ENCODE measurements around the gene UNC5C.
"Not testable (repeated sequence)": the region's sequence is repeated elsewhere in the genome, so short reads cannot be mapped to it uniquely, and the experiment has no call there.

The UNC5C gene

GRCh38 chr4:95161781-95162469, 386.8 kb downstream of the UNC5C start:
- no peak for DNase-seq

DNA sequence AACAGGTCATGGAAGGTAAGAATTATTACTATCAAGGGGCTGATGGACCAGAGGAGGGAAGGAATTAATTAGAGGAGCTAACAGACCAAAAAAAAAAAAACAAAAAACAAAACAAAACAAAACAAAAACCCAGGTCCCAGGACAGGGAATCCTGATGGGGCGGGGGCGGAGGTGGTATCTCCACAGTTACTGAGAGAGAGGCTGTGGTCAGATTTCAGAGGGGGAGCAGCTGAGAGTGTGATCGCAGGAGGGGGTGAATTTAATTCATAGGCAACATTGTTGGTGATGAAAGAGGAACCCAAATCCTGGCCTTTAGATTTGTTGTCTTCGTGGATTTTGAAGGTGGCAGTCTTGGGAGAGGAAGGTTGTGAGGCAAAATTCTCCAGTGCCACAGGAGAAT, 389.4 kb downstream of the UNC5C start:
- DNase-seq, result no peak

DNA sequence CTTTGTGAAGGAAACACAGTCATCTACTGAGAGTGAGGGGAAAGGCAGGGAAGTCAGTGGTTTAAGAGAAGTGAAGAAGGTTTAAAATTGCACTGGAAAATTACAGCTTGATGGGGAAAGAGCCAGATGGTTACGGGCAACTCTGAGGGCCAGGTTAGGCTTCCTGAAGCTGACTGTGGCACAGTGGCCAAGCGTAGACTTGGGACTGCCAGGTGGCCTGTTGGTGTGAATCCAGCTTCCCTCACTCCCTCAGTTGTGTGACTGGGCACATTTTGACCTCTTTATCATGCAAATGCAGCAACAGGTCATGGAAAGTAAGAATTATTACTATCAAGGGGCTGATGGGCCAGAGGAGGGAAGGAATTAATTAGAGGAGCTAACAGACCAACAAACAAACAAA, 390.1 kb downstream of the UNC5C start:
- no peak for DNase-seq

DNA sequence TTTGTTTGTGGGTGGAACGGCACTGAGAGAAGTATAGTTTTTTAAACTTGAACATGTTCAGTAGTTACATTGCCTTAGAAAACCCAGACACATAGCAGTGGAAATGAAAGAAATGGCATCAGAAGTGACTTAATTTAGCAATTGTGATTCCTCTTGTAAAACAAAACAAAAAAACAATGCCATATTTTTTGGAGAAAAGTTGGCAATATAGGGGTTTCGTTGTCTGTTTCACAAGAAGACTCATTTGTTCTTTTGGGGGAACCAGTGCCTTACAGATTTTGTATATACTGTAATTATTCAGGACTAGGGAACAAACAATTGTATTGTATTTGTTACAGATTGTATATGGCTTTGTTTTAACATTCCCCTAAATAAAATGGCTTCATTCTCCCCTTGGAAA, 390.7 kb downstream of the UNC5C start:
- DNase-seq, result no peak

DNA sequence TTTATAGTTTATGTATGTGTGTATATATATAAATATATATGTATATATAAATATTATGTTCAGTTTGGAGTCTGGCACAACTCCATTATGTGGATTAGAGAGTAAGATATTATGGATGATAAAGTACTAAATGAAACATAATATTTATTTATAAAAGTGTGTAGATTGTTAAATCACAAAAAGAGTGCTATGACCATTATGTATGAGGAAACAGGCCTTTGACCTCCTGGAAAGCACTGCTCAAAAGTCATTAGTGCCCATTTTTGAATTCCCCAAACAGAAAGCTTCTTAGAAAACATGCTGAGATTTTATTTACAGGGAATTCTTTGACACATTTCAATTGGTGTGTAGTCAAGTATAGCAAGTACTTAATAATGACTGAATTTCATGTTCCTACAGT, 391.2 kb downstream of the UNC5C start:
- no peak for DNase-seq

- DNase-seq, result no peak
Measured at GRCh38 chr4:95156452-95156765, 392.4 kb downstream of the UNC5C start.

DNA sequence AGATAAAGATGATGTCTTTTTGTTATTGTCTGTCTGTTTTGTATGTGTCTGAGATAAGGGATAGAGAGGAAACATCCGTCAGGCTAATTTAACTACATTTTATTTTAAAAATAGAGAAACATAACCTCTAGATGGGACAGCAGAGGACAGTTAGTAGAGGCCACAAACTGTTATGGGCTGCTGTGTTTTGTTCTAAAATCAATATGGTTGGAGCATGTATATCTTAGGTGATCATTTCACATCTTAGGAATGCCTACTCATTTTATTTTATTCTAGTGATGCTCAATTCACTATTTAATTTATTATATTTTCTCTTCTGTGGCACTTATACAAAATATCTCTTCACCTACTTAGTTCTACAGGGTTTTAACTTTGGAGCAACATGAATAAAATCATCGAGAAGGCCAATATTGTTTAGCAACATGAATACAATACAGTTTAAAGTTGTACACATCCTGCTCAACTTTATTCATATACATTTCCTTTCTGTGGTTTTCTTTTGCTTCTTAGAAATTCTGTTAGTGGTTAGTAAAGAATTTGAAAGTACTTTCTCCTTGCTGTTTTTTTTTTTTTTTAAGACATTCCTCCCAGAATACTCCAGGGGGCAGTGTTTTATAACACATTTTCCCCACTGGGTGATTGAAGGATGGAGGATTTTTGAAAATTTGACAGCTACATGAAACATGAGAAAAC, 392.9 kb downstream of the UNC5C start:
- peak; percentile 81 for DNase-seq

- DNase-seq, result no peak
Measured at GRCh38 chr4:95153182-95153581, 395.6 kb downstream of the UNC5C start.

DNA sequence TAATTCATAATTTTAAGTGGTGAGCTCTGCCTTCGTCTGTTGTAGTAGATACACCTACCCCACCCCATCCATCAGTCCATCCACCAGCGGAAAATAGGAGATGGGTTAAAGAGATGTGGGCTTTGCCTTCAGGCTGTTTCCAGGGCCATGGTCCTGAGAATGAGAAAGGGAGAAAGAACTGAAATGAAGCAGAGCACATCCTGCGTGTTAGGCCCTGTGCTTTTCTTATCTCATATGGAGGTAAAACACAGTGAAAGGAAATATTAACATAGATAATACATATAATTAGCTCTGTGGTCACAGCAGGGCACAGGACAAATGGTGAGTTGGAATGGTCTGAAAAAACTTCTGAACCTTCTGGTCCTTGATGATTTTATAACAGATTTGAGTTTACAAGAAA, 397.5 kb downstream of the UNC5C start:
- DNase-seq, result no peak

- DNase-seq, result peak; percentile 8
Measured at GRCh38 chr4:95142932-95143331, 405.8 kb downstream of the UNC5C start.

GRCh38 chr4:95141361-95141760, 407.4 kb downstream of the UNC5C start:
- DNase-seq, result no peak

- not testable (repeated sequence) for DNase-seq
Measured at GRCh38 chr4:95139424-95139823, 409.3 kb downstream of the UNC5C start.

DNA sequence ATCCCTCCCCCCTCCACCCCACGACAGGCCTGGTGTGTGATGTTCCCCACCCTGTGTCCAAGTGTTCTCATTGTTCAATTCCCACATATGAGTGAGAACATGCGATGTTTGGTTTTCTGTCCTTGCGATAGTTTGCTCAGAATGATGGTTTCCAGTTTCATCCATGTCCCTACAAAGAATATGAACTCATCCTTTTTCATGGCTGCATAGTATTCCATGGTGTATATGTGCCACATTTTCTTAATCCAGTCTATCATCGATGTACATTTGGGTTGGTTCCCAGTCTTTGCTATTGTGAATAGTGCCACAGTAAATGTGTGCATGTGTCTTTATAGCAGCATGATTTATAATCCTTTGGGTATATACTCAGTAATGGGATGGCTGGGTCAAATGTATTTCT, 414.8 kb downstream of the UNC5C start:
- DNase-seq, result not testable (repeated sequence)

DNA sequence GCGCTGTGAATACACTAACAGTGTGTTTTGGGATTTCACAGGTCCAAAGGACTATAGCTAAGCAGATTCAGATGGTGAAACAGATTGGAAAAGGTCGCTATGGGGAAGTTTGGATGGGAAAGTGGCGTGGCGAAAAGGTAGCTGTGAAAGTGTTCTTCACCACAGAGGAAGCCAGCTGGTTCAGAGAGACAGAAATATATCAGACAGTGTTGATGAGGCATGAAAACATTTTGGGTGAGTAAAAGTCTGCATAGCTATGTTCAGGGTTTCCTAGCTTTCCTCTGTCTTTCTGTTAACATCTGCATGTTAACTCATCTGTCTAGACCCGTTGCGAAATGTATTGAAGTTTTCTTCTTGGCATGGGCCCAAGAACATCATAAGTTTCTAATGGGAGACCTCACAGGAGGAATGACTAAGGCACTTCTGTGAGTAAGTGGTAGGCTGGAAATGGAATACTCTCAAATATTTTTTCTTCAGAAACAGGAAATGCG, 418.9 kb downstream of the UNC5C start:
- peak; percentile 90 for DNase-seq

DNA sequence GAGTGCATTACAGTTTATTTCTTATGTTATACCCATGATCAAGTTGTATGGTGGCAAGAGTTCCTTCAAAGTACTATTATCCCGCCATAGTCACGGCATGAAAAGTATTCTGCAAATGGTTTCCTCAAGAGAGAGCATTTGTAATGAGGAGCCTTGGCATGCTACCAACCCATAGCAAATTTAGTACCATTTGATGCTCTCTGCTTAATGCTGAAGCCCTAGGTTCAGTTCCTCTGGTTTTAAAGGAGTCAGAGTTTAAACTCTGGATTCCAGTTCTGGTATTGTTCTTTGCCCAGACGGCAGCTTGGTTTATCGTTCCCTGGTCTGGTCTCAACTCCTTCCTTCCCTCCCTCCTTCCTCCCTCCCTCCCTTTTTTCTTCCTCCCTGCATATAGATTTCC, 419.7 kb downstream of the UNC5C start:
- no peak for DNase-seq

- DNase-seq, result peak; percentile 59
Measured at GRCh38 chr4:95124906-95125504, 423.8 kb downstream of the UNC5C start.

DNA sequence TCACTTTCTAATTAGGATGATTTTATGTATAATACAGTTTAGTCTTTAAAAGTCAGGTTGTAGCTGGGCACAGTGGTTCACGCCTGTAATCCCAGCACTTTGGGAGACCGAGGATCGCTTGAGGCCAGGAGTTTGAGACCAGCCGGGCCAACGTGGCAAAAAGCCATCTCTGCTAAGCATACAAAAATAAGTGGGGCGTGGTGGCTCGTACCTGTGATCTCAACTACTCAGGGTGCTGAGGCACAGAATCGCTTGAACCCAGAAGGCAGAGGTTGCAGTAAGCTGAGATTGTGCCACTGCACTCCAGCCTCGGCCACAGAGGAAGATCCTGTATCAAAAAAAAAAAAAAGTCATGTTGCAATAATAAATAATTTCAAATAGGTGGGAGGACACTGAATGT, 426.8 kb downstream of the UNC5C start:
- no peak for DNase-seq

DNA sequence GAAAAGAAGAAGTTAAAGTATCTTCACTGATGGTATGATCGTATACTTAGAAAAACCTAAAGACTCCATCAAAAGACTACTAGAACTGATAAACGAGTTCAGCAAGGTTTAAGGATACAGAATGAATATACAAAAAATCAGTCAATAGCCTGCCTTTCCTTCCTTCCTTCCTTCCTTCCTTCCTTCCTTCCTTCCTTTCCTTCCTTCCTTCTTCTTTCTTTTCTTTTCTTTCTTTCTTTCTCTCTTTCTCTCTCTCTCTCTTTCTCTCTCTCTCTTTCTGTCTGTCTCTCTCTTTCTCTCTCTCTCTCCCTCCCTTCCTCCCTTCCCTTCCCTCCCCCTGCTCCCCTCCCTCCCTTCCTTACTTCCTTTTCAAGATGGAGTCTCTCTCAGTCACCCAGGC, 428.3 kb downstream of the UNC5C start:
- no peak for DNase-seq

- no peak for DNase-seq
Measured at GRCh38 chr4:95118497-95118896, 430.3 kb downstream of the UNC5C start.

DNA sequence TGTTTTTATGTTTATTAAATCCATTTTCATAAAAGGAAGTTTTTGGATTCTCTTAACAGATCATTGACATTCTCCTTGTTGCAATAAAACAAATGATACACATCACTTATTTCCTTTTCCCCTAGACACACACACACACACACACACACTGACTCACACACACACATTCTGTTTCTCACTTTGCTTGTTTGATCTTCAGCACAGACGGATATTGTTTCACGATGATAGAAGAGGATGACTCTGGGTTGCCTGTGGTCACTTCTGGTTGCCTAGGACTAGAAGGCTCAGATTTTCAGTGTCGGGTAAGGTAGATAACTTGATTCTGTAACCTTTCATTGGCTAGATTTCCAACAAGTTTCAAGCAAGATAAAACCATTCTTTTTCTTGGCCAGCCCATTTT, 434.3 kb downstream of the UNC5C start:
- DNase-seq, result no peak

Data from OCI-M1 (cell line).